Measurements from ENCODE around the gene LUZP2.

DNA sequence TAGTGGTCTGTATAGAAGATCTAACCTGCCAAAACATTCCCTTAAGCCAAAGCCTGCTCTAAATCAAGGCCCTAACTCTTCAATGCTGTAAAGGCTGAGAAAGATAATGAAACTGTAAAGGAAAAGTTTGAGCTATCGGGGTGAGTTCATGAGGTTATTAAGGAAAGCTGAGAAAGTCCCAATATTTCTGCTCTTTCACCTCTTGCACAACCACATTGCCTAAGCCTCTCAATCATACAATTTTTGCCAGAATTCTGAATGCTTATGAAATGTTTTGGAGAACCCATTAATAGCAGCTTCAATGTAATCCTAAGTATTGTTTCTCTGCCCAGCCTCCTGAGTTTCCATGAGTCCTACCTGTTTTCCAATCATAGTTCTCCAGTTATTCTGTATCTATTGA is 373.2 kb downstream of the LUZP2 start:
- TF ChIP-seq, protein P1, sequence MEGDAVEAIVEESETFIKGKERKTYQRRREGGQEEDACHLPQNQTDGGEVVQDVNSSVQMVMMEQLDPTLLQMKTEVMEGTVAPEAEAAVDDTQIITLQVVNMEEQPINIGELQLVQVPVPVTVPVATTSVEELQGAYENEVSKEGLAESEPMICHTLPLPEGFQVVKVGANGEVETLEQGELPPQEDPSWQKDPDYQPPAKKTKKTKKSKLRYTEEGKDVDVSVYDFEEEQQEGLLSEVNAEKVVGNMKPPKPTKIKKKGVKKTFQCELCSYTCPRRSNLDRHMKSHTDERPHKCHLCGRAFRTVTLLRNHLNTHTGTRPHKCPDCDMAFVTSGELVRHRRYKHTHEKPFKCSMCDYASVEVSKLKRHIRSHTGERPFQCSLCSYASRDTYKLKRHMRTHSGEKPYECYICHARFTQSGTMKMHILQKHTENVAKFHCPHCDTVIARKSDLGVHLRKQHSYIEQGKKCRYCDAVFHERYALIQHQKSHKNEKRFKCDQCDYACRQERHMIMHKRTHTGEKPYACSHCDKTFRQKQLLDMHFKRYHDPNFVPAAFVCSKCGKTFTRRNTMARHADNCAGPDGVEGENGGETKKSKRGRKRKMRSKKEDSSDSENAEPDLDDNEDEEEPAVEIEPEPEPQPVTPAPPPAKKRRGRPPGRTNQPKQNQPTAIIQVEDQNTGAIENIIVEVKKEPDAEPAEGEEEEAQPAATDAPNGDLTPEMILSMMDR (IDR thresholded peaks at IDR 0.05; ENCODE audit: insufficient read depth, low read length, poor library complexity, severe bottlenecking): no peak
- no peak for TF ChIP-seq EZH2phosphoT487 (conservative IDR thresholded peaks at IDR 0.05; ENCODE audit: low read length)
